Astrocyte of the hippocampus (primary cell): ENCODE results near the gene UBA52.
A peak's percentile ranks its signal among the peaks of the same experiment; 100 is the strongest.
"Not testable (repeated sequence)": the region's sequence is repeated elsewhere in the genome, so short reads cannot be mapped to it uniquely, and the experiment has no call there.

ENCODE experiments used
- DNase-seq: peaks from one replicate; pipeline ENCODE4 v3.0.0; 2011; ENCODE audit warnings: low read depth, low spot score

Gene UBA52

DNA sequence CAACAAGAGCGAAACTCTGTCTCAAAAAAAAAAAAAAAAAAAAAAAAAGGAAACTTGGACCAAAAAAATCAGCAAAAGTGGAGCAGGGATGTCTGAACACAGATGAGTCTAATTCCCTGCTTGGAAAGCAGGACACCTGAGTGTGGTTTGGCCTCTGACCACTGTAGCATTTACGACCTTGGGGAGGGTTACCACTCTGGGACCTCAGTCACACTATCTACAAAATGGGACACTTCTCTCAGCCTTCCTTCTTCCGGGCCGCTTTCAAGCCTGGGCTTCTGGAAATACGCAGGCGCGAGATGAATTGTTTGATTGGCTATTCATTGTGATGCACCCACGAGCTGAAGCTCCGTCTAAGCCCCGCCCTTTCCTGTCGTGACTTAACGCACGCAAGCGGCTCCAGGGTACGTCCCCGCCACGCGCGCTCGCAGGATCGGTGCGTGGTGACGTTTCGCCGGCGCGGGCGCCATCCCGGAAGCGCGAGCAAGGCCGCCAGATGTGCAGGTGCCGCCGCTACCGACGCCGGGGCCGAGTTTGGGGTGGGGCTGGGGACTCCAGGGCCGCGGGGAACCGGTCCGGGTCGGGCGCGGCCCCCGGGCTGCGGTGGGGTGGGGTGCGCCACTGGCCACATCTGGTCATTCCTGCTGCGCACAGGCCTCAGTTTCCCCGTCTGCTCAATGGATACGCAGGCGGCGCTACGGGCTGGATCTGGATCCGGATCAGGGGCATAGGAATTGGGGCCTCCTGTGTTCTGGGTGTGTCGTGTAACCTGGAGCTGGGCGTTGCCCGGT lies 14.1 kb upstream of the UBA52 start, which contains the start of gene KXD1:
Gene KXD1, plus strand, starts transcription at position 460 of the 791 bp plus-strand sequence. CDS start 4,187 bp downstream, outside the sequence.
- DNase-seq = peak; percentile 98

DNA sequence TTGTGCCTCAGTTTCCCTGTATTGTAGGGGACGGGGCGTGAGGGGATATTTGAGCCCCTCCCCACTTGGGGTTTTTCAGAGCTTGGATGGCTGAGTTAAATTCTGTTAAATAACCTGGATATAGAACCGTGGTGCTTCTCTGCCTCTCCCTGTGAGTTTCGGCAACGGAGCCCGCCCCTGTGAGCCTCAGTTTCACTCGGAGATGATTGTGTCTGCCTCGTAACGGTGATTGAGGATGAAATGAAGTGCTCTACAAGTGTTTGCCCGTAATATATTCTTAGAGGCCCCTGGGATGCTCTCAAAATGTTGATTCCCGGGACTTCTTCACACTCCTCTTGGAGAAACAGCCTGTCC lies 13.5 kb upstream of the UBA52 start:
- DNase-seq = no peak

DNA sequence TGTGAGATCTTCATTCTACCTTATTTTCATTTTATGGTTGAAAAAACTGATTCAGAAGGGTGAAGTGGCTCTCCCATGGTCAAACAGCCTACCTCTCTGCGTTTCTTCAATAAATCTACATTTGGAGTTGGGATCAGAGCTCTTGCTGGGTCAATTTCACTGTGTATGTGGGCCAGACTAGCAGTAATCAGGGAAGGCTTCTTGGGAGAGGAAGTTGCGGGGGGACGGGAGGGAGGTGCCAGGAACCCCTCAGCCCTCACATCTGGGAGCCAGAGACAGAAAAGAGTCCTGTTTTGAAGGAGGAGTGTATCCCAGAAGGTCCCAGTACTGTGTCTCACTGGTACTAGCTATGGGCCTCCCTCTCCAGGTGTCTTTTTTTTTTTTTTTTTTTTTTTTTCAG lies 13.1 kb upstream of the UBA52 start:
- no peak for DNase-seq

DNA sequence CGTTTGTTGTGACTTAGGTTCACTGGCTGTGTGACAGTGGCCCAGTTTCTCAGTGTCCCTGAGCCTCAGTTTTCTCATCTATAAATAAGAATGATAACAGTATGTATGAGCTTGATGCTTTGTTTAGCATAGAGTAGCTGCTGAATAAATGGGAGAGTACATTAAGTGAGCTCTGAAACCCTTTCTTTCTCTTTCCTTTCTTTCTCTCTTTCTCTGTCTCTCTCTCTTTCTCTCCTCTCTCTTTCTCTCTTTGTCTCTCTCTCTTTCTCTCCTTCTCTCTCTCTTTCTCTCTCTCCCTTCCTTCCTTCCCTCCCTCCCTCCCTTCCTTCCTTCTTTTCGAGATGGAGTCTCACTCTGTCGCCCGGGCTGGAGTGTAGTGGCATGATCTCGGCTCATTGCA lies 12.0 kb upstream of the UBA52 start:
- no peak for DNase-seq

DNA sequence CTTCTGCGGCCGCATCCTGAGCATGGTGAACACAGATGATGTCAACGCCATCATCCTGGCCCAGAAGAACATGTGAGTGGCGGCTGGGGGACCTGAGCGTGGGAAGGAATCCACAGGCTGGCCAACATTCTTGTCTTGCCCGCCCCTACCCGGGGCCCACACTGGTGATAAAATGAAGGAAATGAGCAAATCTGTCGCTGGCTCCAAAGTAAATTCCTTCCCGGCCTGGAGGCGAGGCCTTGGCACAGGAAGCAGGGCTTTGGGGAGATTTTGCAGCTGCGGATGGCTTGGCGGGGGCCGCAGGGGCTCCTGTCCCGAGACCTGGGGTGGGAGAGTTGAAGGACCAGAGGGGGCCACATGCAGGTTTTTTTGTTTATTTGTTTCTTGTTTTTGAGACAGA lies 9.6 kb upstream of the UBA52 start:
- peak; percentile 24 for DNase-seq

DNA sequence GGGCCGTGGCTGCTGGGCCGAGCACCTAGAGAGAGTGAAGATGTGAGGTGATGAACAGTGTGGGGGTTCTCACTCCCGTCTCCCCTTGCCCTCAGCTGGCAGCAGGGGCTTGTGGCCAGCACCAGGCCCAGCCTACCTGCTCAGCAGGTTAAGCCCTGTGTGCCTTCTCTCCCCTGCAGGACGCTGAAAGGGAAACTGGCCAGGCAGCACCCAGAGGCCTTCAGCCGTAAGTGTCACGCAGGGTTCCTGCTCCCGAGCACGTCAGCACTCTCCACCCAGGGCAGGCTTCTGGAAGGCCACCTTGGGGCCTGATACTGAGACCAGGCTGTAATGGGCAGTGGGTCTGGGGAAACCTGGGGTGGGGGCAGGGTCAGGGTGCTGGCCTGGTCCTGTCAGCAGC lies 4.7 kb upstream of the UBA52 start:
- DNase-seq = no peak

DNA sequence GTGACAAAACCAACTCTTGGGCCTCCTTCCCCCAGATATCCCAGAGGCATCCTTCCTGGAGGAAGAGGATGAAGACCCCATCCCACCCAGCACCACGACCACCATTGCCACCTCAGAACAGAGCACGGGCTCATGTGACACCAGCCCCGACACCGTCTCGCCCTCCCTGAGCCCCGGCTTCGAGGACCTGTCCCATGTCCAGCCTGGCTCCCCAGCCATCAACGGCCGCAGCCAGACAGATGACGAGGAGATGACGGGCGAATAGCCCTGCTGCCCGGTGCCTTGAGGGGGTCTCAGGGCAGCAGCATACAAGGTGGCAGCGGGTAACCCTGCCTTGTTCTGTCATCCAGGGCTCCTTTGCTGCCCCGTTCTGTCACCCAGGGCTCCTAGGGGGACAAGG lies 3.3 kb upstream of the UBA52 start:
- DNase-seq = no peak

DNA sequence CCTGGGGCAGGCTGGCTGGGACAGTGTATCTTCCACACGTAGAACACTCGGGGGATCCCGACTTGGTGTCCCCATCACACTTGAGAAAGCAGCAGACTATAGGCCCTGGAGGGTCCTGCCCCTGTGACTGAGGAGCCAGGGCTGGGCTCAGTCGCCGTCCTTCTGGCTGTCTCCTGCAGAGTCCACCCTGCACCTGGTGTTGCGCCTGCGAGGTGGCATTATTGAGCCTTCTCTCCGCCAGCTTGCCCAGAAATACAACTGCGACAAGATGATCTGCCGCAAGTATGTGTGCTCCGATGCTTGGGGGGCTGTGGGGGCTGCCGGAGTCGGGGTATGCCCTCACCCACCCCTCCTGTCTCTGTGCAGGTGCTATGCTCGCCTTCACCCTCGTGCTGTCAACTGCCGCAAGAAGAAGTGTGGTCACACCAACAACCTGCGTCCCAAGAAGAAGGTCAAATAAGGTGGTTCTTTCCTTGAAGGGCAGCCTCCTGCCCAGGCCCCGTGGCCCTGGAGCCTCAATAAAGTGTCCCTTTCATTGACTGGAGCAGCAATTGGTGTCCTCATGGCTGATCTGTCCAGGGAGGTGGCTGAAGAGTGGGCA lies 3.1 kb downstream of the UBA52 start:
- DNase-seq = no peak

DNA sequence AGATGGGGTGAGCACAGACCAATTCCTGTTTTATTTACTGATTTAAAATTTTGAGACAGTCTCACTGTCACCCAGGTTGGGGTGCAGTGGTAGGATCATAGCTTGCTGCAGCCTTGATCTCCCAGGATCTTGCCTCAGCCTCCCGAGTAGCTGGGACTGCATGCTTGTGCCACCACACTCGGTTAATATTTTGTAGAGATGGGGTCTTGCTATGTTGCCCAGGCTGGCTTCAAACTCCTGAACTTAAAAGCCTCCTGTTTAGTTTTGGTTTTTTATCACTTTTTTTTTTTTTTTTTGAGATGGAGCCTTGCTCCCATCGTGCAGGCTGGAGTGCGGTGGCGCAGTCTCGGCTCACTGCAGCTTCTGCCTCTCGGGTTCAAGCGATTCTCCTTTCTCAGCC lies 4.7 kb downstream of the UBA52 start:
- no peak for DNase-seq

DNA sequence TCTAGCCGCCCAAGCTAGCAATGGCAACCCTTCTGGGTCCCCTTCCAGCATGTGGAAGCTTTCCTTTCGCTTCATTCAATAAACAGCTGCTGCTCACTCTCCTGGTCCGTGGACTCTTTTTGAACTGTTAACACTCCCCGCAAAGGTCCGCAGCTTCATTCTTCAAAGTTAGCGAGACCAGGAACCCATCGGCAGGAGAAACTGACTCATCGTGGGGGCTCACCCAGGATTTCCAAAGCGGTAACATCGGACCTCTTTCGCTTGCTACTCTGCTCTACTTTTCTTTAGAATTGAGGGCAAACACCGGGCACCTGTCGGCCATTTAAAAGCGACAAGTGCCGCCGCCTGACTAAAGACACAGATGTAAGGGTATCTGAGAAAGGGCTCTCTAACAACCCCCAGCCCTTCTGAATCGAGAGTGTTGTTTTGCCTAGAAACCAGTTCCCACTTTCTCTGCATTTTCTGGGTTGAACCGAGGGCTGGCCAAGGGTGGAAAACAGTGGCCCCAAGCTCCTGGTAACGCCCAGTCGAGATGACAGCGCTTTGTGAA lies 5.8 kb downstream of the UBA52 start:
- no peak for DNase-seq

DNA sequence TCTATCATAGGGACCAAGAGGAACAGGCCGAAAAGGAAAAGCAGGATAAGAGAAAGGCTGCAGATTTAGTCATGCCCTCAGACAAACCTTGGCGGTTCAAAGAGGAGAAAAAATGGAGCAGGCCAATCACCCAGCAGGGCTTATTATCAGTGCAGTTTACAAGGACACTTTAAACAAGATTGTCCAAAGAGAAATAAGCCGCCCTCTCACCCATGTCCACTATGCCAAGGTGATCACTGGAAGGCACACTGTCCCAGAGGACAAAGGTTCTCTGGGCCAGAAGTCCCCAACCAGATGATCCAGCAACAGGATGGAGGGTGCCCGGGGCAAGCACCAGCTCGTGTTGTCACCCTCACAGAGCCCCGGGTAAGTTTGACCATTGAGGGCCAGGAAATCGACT lies 8.7 kb downstream of the UBA52 start:
- no peak for DNase-seq

DNA sequence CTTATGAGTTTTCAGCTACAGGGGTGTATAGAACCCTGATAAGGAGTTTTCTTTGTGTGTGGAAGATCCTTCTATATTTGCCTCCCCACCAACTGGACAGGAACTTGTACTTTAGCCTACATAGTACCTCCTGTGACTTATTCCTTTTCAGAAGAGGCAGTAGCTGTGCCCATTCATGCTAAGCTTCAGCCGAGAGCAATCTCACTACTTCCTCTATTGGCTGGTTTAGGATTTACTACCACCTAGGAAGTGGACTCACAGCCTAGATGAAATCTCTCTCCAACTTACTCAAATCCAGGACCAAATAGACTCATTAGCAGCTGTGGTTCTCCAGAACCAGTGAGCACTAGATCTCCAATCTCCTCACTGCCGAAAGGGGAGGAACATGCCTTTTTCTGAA lies 14.6 kb downstream of the UBA52 start:
- no peak for DNase-seq

DNA sequence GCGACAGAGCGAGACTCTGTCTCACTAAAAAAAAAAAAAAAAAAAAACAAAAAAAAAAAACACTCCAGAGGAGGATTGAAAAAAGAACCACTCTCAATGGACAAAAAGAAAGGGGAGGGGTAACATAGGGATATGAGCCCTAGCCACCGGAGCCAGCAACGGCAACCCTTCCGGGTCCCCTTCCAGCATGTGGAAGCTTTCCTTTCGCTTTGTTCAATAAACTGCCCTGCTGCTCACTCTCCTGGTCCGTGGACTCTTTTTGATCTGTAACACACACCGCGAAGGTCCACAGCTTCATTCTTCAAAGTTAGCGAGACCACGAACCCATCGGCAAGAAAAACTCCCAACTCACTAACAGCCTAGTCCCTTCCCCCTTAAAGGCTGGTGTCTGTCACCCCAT lies 15.9 kb downstream of the UBA52 start:
- no peak for DNase-seq

DNA sequence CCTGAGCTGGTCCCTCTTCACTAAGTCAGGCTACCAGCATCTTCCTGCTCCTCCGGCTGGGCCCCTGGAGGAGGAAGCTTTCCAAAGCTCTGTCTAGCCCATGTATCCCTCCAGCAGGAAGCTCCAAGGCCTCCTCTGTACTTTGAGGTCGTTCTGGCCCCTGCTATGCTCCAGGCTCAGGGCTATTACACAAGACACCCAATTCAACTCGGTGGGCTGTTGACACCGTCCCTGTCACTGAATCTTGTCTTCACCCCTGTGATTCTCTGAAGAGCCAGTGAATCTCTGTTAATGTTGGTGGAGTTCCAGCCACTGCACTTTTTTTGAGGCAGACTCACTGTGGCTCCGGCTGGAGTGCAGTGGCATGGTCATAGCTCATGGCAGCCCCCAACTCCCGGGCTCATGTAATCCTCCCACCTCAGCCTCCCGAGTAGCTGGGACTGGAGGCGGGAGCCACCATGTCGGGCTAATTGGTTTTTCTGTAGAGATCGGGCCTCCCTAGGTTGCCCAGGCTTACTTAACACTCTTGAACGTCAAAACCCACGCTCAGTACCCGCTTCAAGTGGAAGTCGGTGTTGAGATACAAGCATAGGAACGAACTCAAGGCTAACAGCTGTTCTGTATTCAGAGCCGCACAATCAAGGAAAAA lies 16.4 kb downstream of the UBA52 start:
- DNase-seq = no peak

DNA sequence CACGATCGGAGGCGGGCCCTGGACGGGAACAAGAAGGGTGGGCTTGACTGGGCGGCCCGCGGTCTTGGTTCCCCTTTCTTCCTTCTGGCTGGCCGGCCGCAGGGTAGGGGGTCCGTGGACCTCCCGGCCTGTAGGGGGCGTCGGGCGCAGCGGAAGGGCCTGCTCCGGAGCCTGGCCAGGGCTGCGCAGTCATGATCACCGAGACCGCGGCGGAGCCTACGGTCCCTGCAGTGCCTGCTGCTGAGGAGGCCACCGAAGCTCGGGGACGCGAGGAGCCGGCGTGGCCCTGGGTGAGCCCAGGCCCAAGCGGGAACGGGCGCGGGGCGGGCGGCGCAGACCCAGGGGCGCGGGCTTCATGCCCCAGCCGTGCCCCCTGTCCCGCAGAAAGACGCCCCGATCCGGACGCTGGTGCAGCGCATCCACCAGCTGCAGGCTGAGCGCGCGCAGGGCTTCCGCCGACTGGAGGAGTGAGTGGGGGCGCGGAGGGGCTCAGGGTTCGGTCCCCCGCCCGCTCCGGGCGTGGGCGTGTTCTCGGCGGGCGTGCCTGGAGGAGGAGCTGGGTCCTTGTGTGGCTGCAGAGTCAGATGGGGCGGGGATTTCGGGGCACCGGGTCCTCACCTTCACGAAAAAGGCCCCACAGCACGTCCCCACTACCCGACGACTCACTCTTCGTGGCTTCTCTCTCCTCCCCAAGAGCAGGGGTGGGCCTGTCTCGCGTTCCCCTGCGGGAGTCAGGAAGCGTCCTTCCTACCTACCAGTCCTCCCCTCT lies 17.1 kb downstream of the UBA52 start, which contains the start of gene REX1BD:
Gene REX1BD, plus strand, starts transcription at position 188 of the 769 bp plus-strand sequence. Its CDS starts 4 bp downstream, at position 192.
- DNase-seq = peak; percentile 92

DNA sequence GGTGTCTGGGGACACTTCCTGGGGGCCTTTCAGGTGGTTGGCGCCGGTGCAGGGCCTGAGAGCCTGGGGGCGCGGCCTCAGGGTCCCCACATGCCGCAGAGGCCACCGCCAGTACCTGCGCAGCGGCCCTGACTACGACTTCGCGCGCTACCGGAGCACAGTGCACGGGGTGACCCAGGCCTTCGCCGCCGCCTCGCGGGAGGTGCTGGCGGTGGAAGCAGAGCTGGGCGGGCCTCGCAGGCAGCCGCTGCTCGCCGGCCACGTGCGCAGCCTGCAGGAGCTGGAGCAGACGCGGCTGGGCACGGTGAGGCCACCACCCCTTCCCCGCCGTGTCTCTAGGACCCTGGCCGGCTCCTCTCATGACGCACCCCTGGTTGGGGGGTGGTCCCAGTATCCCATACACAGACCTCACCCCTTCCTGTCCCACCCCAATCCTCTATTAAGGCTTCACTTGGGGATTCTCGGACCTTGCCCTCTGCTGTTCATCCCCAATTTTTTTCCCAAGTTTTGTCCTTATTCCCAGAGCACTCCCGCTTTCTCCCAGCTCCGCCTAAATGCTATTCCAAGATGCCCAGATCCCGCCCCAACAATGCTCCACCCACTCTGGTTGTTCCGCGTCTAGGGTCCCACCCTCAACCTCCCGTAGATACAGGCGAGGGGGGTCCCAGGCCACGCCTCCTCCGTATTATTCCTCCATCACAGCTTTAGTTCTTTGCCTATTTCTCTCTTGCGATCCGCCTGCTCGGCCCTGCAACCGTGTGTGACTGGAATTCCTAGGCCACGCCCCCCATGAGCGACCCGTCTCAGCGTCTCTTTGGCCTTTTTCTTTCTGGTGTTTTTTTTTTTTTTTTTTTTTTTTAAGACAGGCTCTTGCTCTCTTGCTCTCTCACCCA lies 18.0 kb downstream of the UBA52 start:
- peak; percentile 81 for DNase-seq

DNA sequence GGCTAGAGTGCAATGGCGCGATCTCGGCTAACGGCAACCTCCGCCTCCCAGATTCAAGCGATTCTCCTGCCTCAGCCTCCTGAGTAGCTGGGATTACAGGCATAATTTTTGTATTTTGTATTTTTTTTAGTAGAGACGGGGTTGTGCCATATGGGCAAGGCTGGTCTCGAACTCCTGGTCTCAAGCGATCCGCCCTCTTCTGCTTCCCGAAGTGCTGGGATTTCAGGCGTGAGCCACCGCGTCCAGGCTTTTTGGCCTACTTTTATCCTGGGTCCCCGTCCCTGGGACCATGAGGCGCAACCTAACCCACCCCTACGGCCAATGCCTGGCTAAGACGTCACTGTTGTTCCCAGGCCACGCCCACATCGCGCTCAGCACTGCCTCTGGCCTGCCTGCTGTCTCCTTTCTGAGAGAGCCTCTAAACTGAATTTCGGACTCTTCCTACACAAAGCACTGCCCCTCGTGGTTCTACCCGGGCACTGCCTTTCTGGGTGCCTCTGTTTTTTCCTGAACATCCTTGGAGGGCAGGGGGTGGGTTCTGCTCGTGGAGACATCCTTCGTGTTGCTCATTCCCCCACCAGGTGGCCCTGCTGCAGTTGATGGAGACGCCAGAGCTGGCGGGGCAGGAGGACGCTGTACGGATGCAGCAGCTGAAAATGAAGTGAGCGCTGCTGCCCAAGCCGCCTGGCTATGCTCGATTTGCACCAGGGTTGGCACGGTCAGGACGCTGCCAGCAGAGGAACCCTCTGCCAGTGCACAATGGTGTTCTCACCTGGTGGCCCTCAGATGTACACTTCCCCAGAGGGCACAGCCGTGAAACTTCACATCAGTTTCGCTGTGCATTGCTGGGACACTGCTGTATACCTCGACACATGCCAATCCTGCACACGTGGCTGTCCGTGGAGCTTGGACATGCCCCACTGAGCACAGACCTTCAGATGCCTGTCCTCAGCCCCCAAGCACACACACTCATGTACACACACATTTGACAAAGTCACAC lies 18.9 kb downstream of the UBA52 start:
- peak; percentile 94 for DNase-seq

DNA sequence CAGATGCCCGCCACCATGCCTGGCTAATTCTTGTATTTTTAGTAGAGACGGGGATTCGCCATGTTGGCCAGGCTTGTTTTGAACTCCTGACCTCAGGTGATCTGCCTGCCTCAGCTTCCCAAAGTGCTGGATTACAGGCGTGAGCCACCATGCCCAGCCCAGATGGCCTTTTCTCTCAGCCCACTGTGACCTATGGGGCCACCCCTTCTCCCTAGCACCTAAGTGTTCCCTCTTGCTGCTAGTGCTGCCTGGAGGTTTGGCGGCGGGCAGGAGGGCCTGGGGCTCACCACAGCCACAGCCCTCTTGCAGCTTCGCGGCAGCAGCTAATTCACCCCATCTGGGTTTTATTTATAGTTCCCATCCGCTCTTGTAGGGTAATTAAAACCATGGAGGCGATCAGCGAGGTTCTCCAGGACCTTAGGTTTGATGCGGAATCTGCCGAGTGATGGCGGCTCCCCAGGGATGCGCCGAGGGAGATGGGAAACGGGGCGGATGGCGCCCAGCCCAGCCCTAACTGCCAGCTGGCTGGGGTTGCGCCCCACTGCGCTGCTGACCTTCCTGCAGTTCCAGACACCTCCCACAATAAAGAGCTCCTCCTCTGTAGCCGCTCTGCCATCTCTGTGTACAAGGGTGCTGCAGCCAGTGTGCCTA lies 20.2 kb downstream of the UBA52 start:
- no peak for DNase-seq

DNA sequence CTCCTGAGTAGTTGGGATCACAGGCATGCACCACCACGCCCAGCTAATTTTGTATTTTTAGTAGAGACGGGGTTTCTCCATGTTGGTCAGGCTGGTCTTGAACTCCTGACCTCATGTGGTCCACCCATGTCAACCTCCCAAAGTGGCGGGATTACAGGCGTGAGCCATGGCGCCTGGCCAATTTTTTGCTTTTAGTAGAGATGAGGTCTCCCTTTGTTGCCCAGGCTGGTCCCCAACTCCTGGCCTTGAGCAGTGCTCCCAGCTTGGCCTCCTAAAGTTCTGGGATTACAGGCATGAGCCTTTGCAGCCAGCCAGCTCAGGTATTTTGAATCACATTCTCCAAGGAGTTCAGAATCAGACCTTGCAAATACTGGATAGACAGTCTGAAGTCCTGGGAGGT lies 21.1 kb downstream of the UBA52 start:
- DNase-seq = not testable (repeated sequence)
